ENCODE results near the gene MMS22L. TPM values are rescaled to one million over a fixed set of nuclear protein-coding genes. Genes with fewer than 3 reads are reported as not detected.

The MMS22L gene
- total and polyA plus RNA-seq, 2 experiments from 2014 or later, result 11.7 to 49.5 TPM

GRCh38 chr6:97316978-97317377 is 34.0 kb upstream of the MMS22L start:
- no peak for TF ChIP-seq CTCF (conservative IDR thresholded peaks at IDR 0.05; ENCODE audit: low read depth in 2 of 2)
- TF ChIP-seq ZNF114 (CRISPR knock-in tag; IDR thresholded peaks at IDR 0.05), result no peak
- TF ChIP-seq JUNB (IDR thresholded peaks at IDR 0.05; ENCODE audit: unreplicated experiment), result no peak
- no peaks in the 10 kb centered on the region for H3K9me3 Mint-ChIP-seq
- no peaks in the 10 kb centered on the region for H3K4me1 ChIP-seq (ENCODE audit: insufficient read depth)
- no peaks in the 10 kb centered on the region for H3K4me1 Mint-ChIP-seq
- DNase-seq (ENCODE audit: low spot score) (no peak), ATAC-seq (no peak)
- H3K79me2 ChIP-seq (replicated peaks; ENCODE audit: insufficient read depth), result no peaks in the 10 kb centered on the region
- H3F3A ChIP-seq (replicated peaks; ENCODE audit: low read depth), result no peaks in the 10 kb centered on the region
- H3K4me3 ChIP-seq, result no peak overlapping the region
- H3K4me3 Mint-ChIP-seq, result no peak overlapping the region
- H3K9me2 ChIP-seq (ENCODE audit: insufficient read depth), result no peaks in the 10 kb centered on the region
- H3K4me2 ChIP-seq, result no peak overlapping the region
- no peaks in the 10 kb centered on the region for H3K36me3 ChIP-seq (ENCODE audit: insufficient read depth)
- no peak overlapping the region for H3K27ac ChIP-seq (ENCODE audit: low read depth)
- no peaks in the 10 kb centered on the region for H3K36me3 Mint-ChIP-seq (ENCODE audit: low read depth)
- no peak overlapping the region for H3K27ac Mint-ChIP-seq
- no peaks in the 10 kb centered on the region for H3K27me3 ChIP-seq (ENCODE audit: insufficient read depth)
- H2AFZ ChIP-seq, result no peak overlapping the region
- H3K27me3 Mint-ChIP-seq (ENCODE audit: insufficient read depth, low read depth, poor library complexity), result no peaks in the 10 kb centered on the region
- H4K20me1 ChIP-seq (replicated peaks; ENCODE audit: insufficient read depth), result no peaks in the 10 kb centered on the region

- Mint-ChIP-seq H3K27me3 (ENCODE audit: insufficient read depth, low read depth, poor library complexity) (no peaks in the 10 kb centered on the region), H3K9me3 (no peaks in the 10 kb centered on the region), H3K27ac (no peak overlapping the region), H3K4me1 (peaks cover under 1% of the 10 kb centered on the region; the same call in 2 of the 3 replicates), H3K4me3 (no peak overlapping the region), H3K36me3 (ENCODE audit: low read depth) (no peaks in the 10 kb centered on the region)
- H3K79me2 ChIP-seq (replicated peaks; ENCODE audit: insufficient read depth), result no peaks in the 10 kb centered on the region
- no peak overlapping the region for H3K27ac ChIP-seq (ENCODE audit: low read depth)
- H3K36me3 ChIP-seq (ENCODE audit: insufficient read depth), result no peaks in the 10 kb centered on the region
- H3F3A ChIP-seq (replicated peaks; ENCODE audit: low read depth), result no peaks in the 10 kb centered on the region
- no peak overlapping the region for H3K4me2 ChIP-seq
- H4K20me1 ChIP-seq (replicated peaks; ENCODE audit: insufficient read depth), result no peaks in the 10 kb centered on the region
- H3K4me1 ChIP-seq (ENCODE audit: insufficient read depth), result peaks cover 4% of the 10 kb centered on the region; the same call in 1 of the 2 replicates
- no peak for ATAC-seq
- no peaks in the 10 kb centered on the region for H3K27me3 ChIP-seq (ENCODE audit: insufficient read depth)
- no peak overlapping the region for H3K4me3 ChIP-seq
- no peak overlapping the region for H2AFZ ChIP-seq
- no peak for DNase-seq (ENCODE audit: low spot score)
- H3K9me2 ChIP-seq (ENCODE audit: insufficient read depth), result no peaks in the 10 kb centered on the region
- no peak for TF ChIP-seq POLR2AphosphoS5 (IDR thresholded peaks at IDR 0.05; ENCODE audit: low read depth)
- no peak for TF ChIP-seq ZNF114 (CRISPR knock-in tag; IDR thresholded peaks at IDR 0.05)
- no peak for TF ChIP-seq ETS1 (IDR thresholded peaks at IDR 0.05)
- no peak for TF ChIP-seq JUNB (IDR thresholded peaks at IDR 0.05; ENCODE audit: unreplicated experiment)
- TF ChIP-seq CREB1 (CRISPR knock-in tag; IDR thresholded peaks at IDR 0.05; ENCODE audit: low read depth), result no peak
- TF ChIP-seq EZH2 (IDR thresholded peaks at IDR 0.05; ENCODE audit: low read depth, unreplicated experiment), result no peak
- TF ChIP-seq ZNF462 (CRISPR knock-in tag; IDR thresholded peaks at IDR 0.05), result no peak
- no peak for TF ChIP-seq REST (IDR thresholded peaks at IDR 0.05; ENCODE audit: unreplicated experiment)
Measured at GRCh38 chr6:97312241-97312640, 29.2 kb upstream of the MMS22L start.

Measured in GM23338 (cell line).